ENCODE results near the gene OVCH2.

DNA sequence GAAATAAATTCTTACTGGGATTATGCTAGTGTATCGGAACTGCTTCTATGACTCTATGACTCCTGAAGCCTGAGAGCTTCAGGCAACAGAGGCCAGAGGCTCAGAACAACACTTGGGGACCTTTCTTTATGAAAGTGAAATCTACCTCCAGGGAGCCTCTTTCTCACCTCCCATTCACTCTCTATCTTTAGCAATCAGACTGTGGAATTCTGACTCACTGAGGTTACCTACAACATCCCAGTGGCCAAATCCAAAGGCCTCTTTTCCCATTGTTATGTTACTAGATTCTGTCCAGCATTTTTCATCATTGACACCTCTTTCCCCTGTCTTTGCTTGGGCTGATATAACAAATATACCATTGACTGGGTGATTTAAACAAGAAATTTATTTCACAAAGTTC, 18.9 kb downstream of the OVCH2 start:
- TF ChIP-seq, protein P1, sequence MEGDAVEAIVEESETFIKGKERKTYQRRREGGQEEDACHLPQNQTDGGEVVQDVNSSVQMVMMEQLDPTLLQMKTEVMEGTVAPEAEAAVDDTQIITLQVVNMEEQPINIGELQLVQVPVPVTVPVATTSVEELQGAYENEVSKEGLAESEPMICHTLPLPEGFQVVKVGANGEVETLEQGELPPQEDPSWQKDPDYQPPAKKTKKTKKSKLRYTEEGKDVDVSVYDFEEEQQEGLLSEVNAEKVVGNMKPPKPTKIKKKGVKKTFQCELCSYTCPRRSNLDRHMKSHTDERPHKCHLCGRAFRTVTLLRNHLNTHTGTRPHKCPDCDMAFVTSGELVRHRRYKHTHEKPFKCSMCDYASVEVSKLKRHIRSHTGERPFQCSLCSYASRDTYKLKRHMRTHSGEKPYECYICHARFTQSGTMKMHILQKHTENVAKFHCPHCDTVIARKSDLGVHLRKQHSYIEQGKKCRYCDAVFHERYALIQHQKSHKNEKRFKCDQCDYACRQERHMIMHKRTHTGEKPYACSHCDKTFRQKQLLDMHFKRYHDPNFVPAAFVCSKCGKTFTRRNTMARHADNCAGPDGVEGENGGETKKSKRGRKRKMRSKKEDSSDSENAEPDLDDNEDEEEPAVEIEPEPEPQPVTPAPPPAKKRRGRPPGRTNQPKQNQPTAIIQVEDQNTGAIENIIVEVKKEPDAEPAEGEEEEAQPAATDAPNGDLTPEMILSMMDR (IDR thresholded peaks at IDR 0.05; ENCODE audit: low read depth, low read length, poor library complexity, severe bottlenecking): no peak
- no peak for TF ChIP-seq EZH2phosphoT487 (IDR thresholded peaks at IDR 0.05; ENCODE audit: borderline replicate concordance, low read length)
